Common myeloid progenitor, CD34-positive (primary cell): ENCODE results near the gene BTBD6. TPM values are rescaled to one million over a fixed set of nuclear protein-coding genes. Genes with fewer than 3 reads are reported as not detected.

Experiments
- CTCF ChIA-PET: fragments of 350-600 bp; sonication (Branson Sonifier 250); formaldehyde crosslinking; loops from one replicate; lab custom pipeline; 2021; ENCODE audit warnings: antibody characterized with exemption; lab: Charles Lee
- POLR2A ChIA-PET: fragments of 350-600 bp; sonication (Branson Sonifier 250); formaldehyde crosslinking; loops from one replicate; lab custom pipeline; 2021; ENCODE audit warnings: antibody characterized with exemption; lab: Charles Lee
- DNase-seq, 3 donors: peaks; one replicate each; pipeline versions ENCODE4 v3.0.0 to v3.0.0-alpha.2; 2013
- H3K27ac ChIP-seq, 2 experiments: 1 replicate in 1 of 2; 2 replicates in 1 of 2; pipeline ENCODE4 v1.7.0; 2013; ENCODE audit warnings: inconsistent platforms in 2 of 2, low read length in 2 of 2, mild to moderate bottlenecking in 2 of 2, low read depth in 1 of 2, moderate library complexity in 1 of 2; ENCODE audit not compliant: severe bottlenecking in 2 of 2, insufficient read depth in 1 of 2, poor library complexity in 1 of 2
- H3K27me3 ChIP-seq, 5 experiments: replicated peaks in 2 of 5; 1 replicate in 3 of 5; 2 replicates in 2 of 5; pipeline versions ENCODE4 v1.6.1 to v1.7.0; 2013; ENCODE audit warnings: low read length in 4 of 5, mild to moderate bottlenecking in 2 of 5, moderate library complexity in 2 of 5, inconsistent platforms in 1 of 5; ENCODE audit not compliant: insufficient read depth in 5 of 5, control insufficient read depth in 4 of 5
- H3K36me3 ChIP-seq, 4 experiments: 1 replicate in 2 of 4; 2 replicates in 2 of 4; pipeline versions ENCODE4 v1.6.1 to v1.7.0; 2013; ENCODE audit warnings: low read length in 3 of 4, control low read depth in 1 of 4, mild to moderate bottlenecking in 1 of 4; ENCODE audit not compliant: control insufficient read depth in 4 of 4, insufficient read depth in 4 of 4
- H3K4me1 ChIP-seq, 4 experiments: 1 replicate in 3 of 4; 2 replicates in 1 of 4; pipeline versions ENCODE4 v1.6.1 to v1.7.1; 2013; ENCODE audit warnings: low read length in 3 of 4, mild to moderate bottlenecking in 3 of 4, control low read depth in 1 of 4, inconsistent platforms in 1 of 4, moderate library complexity in 1 of 4; ENCODE audit not compliant: control insufficient read depth in 4 of 4, insufficient read depth in 4 of 4; ENCODE audit errors: control extremely low read depth in 1 of 4
- H3K4me3 ChIP-seq, 7 experiments: 1 replicate in 4 of 7; 2 replicates in 3 of 7; pipeline versions ENCODE4 v1.5.1 to v1.7.0; 2013; ENCODE audit warnings: mild to moderate bottlenecking in 7 of 7, low read length in 6 of 7, moderate library complexity in 6 of 7, inconsistent platforms in 2 of 7, low read depth in 2 of 7, control low read depth in 1 of 7; ENCODE audit not compliant: insufficient read depth in 4 of 7, control insufficient read depth in 1 of 7; ENCODE audit errors: extremely low read depth in 1 of 7
- H3K9me3 ChIP-seq, 5 experiments: 1 replicate in 4 of 5; 2 replicates in 1 of 5; pipeline versions ENCODE4 v1.6.1 to v1.7.1; 2013; ENCODE audit warnings: low read length in 4 of 5, mild to moderate bottlenecking in 2 of 5, inconsistent platforms in 1 of 5, low read depth in 1 of 5, moderate library complexity in 1 of 5; ENCODE audit not compliant: control insufficient read depth in 4 of 5, insufficient read depth in 2 of 5; ENCODE audit errors: control extremely low read depth in 1 of 5
- WGBS: methylation state at CpG from one replicate; pipeline ENCODE4 v1.1.5; 2013; ENCODE audit not compliant: insufficient coverage; 5-methylcytosine and 5-hydroxymethylcytosine counted together
- polyA plus RNA-seq: library from polyadenylated mRNA; unstranded; fragments of 120-200 nt; gene quantifications from one replicate; pipeline ENCODE4 v1.2.1, GENCODE V29; 2013

BTBD6 gene
- polyA plus RNA-seq = 5.7 TPM

- Histone ChIP-seq H3K36me3 (peaks cover 0 to 67% (median 48%) of the 10 kb centered on the region in 4 experiments), H3K27me3 (no peaks in the 10 kb centered on the region), H3K4me1 (peaks cover 0 to 15% (median 10%) of the 10 kb centered on the region in 4 experiments), H3K4me3 (peak within 1 kb of the TSS; percentile 37 to 83 (median 62)), H3K9me3 (no peaks in the 10 kb centered on the region), H3K27ac (peak within 1 kb of the TSS in 1 of 2 experiments; percentile 34)
- ChIA-PET CTCF (interaction anchor here (0.7 to 1.7 kb wide), 6 partner anchors 12 to 100 kb away, joined by 3 to 5 read pairs (median 4); no protein-coding TSS in a partner anchor), POLR2A (interaction anchor here (0.6 to 1.5 kb wide), 4 partner anchors 42 to 65 kb away, joined by 3 to 8 read pairs (median 4); partner anchors contain the start of genes BRF1 and PACS2)
- 4% methylated on average over 47 of the region's 130 CpGs for WGBS
- DNase-seq = peak; percentile 86 to 95 (median 94)
These were observed at the start of gene BTBD6 for GRCh38 chr14:105248368-105249181. Gene BTBD6 (plus strand): TSS chr14:105248533. CDS start chr14:105248712, 179 bp downstream.

DNA sequence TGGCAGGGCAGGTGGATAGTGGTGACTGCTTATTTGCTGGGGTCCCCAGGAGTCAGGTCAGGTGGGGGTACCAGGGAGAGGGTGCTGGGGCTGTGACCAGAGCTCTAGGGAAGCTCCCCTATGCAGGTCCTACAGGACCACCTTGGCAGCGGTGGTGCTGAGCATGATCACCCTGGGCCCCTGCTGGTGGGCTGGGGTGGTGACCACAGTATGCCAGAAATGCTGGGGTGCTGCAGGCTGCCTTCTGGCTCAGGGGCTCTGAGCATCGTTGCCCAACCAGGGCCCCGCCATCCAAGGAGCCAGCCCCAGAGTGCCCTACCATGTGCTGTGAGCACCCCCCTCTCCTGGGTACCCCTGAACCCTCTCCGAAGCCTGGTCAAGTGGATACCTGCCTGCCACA lies 49.7 kb upstream of the BTBD6 start:
- no peaks in the 10 kb centered on the region for H3K9me3 ChIP-seq
- H3K27me3 ChIP-seq = peaks cover 0 to 74% (median 26%) of the 10 kb centered on the region in 5 experiments
- H3K36me3 ChIP-seq = no peaks in the 10 kb centered on the region
- H3K4me3 ChIP-seq = no peak overlapping the region
- peak in 1 of 3 donors; percentile 35 for DNase-seq
- ChIA-PET CTCF (interaction anchor here (0.7 to 15.1 kb wide), 3 partner anchors 9 to 93 kb away, joined by 3 to 248 read pairs (median 9); partner anchors contain the start of genes JAG2 and NUDT14), POLR2A (no interaction called here)
- H3K27ac ChIP-seq = no peak overlapping the region
- WGBS = 97% methylated on average over 3 of the region's 4 CpGs
- peaks cover 0 to 72% (median 66%) of the 10 kb centered on the region in 4 experiments for H3K4me1 ChIP-seq

DNA sequence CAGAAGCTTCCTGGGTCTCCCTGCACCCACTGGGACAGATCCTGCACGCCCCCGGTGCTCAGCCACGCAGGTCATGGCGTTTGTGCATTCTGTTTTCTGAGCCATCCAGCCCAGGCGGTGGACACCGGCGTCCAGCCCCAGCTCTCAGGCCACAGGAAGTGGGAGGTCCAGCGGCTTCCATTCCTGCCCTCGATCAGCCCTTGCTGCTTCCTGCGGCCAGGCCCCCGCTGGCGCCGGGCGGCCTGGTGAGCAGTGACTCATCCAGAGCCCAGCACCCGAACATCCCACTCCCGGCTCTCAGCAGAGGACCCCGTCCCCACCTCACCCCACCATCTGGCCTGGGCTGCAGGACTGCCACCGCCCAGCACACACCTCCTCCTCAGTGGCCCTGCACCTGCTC lies 49.2 kb upstream of the BTBD6 start:
- H3K36me3 ChIP-seq = no peaks in the 10 kb centered on the region
- peaks cover 0 to 69% (median 61%) of the 10 kb centered on the region in 4 experiments for H3K4me1 ChIP-seq
- H3K27ac ChIP-seq = no peak overlapping the region
- POLR2A ChIA-PET = no interaction called here
- no peak for DNase-seq
- peaks cover 0 to 68% (median 23%) of the 10 kb centered on the region in 5 experiments for H3K27me3 ChIP-seq
- no peak overlapping the region for H3K4me3 ChIP-seq
- WGBS = 35% methylated on average over 13 of the region's 18 CpGs
- H3K9me3 ChIP-seq = no peaks in the 10 kb centered on the region
- CTCF ChIA-PET = interaction anchor here (0.7 to 15.1 kb wide), 5 partner anchors 9 to 92 kb away, joined by 3 to 248 read pairs (median 9); partner anchors contain the start of genes JAG2 and NUDT14

GRCh38 chr14:105200074-105200473 lies 48.3 kb upstream of the BTBD6 start:
- Histone ChIP-seq H3K27me3 (peaks cover 0 to 59% (median 19%) of the 10 kb centered on the region in 5 experiments), H3K9me3 (no peaks in the 10 kb centered on the region), H3K4me3 (no peak overlapping the region), H3K36me3 (no peaks in the 10 kb centered on the region), H3K27ac (no peak overlapping the region), H3K4me1 (peaks cover 0 to 71% (median 59%) of the 10 kb centered on the region in 4 experiments)
- ChIA-PET CTCF (interaction anchor here (1.5 to 15.1 kb wide), 4 partner anchors 10 to 91 kb away, joined by 4 to 248 read pairs (median 12); partner anchors contain the start of genes JAG2 and NUDT14), POLR2A (no interaction called here)
- DNase-seq = no peak
- 95% methylated on average over 6 of the region's 10 CpGs for WGBS

DNA sequence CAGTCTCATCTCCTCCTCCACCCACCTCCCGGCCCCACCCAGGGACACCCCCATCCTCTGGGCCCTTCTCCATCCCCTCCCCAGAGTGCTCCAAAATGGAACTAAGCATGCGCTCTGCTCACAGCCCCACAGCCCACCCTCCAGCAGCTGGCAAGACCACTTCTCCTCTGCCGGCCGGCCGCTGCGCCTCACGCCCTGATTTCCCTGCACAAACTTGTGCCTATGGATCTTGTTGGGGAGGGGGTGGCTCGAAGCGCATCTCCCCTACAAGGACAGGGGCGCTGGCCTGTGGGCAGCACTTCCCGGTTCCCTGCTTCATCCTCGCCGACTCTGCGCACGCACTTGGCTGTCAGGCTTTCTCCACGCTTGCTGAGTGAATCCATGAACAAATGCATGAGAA lies 47.7 kb upstream of the BTBD6 start:
- Histone ChIP-seq H3K27ac (no peak overlapping the region), H3K27me3 (peaks cover 0 to 53% (median 19%) of the 10 kb centered on the region in 5 experiments), H3K4me3 (peak overlapping the region in 1 of 7 experiments; percentile 36), H3K36me3 (no peaks in the 10 kb centered on the region), H3K9me3 (no peaks in the 10 kb centered on the region), H3K4me1 (peaks cover 0 to 71% (median 58%) of the 10 kb centered on the region in 4 experiments)
- no peak for DNase-seq
- 60% methylated on average over 13 of the region's 16 CpGs for WGBS
- ChIA-PET CTCF (interaction anchor here (0.9 to 15.1 kb wide), 8 partner anchors 11 to 152 kb away, joined by 3 to 248 read pairs (median 5); partner anchors contain the start of genes JAG2 and NUDT14), POLR2A (no interaction called here)

DNA sequence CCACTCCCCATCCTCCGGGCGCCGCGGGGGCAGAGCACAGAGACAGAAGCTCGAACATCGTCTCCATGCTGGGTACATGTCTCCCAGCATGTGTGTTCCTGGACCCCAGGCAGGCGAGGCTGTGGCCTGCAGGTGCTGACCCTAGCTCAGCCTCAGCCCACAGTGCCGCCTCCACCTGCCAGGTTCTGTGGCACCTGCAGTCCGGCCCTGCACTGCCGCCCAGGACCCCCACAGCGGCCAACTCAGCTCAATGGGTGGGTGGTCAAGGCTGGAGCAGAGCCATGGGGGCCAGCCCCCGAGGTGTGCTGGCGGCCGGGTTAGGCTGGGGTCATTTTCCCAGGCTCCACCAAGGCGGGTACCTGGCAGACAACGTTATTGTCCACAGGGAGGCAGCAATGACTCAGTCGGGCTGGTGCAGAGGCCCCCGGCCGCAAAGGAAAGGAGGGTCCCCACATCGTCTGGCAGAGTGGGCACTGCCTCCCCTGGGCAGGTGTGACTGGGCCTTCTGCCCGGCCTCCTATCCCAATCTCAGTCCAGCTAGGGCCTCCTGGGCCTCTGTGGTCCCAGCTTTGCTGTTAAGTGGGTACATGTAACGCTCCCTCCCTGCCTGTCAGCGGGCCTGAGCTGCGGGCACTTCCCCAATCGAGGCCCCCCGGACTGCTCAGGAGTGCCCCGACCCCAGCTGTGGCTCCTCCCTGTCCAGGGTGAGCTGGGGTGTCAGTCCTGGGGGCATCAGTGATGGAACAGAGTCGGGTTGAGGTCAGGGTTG lies 47.0 kb upstream of the BTBD6 start:
- Histone ChIP-seq H3K4me1 (peaks cover 0 to 68% (median 51%) of the 10 kb centered on the region in 4 experiments), H3K27ac (no peak overlapping the region), H3K36me3 (no peaks in the 10 kb centered on the region), H3K4me3 (peak overlapping the region in 4 of 7 experiments; percentile 16 to 56 (median 40)), H3K27me3 (peaks cover 0 to 46% (median 15%) of the 10 kb centered on the region in 5 experiments), H3K9me3 (no peaks in the 10 kb centered on the region)
- POLR2A ChIA-PET = no interaction called here
- whole genome bisulfite sequencing = 39% methylated on average over 25 of the region's 28 CpGs
- peak in 1 of 3 donors; percentile 90 for DNase-seq
- CTCF ChIA-PET = interaction anchor here (0.9 to 15.1 kb wide), 16 partner anchors 12 to 151 kb away, joined by 3 to 248 read pairs (median 4); partner anchors contain the start of genes BTBD6, JAG2 and NUDT14
